GM21723 (cell line): ENCODE measurements around the gene PLD5.
"Not testable (repeated sequence)": the region's sequence is repeated elsewhere in the genome, so short reads cannot be mapped to it uniquely, and the experiment has no call there.

Experiments used
- ATAC-seq: cut with Tn5 transposase; IDR thresholded peaks from one replicate; pipeline ENCODE4 v1.9.1; 2021; ENCODE audit warnings: mild to moderate bottlenecking, moderate library complexity; ENCODE audit not compliant: unreplicated experiment

PLD5 gene

DNA sequence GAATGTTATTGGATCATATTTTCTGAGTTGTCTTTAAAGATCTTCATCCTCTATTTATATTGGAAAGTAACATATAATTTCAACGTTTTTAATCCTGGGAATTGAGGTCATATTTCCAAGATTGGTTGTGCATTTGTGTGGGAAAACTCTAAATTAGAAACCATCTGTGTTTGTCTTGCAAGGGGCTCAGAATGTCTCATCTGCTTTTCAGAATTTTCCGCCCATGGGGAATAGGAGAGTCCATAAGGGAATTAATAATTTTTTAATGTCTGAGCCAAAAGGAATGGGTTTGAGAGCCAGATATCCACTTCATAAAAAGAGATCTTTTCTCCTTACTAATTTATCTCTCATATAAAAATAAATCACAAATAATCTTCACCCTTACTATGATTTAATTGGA, 440.8 kb downstream of the PLD5 start:
- ATAC-seq, result no peak

DNA sequence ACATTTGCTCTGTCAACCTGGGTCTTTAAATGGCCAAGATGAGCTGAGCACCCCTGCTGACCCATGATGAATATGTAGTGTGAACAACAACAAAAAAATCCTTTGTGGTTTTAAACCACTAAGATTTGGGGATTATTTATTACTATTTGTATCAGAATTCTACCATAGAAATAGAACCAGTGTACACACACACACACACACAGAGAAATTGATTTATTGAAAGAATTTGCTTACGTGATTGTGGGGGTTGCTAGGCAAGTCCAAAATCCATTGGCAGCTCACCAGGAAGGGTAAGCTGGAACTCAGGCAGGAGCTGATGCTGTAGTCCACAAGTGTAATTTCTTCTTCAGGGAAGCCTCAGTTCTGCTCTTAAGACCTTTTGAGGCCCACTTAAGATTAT, 443.1 kb downstream of the PLD5 start:
- ATAC-seq, result no peak

DNA sequence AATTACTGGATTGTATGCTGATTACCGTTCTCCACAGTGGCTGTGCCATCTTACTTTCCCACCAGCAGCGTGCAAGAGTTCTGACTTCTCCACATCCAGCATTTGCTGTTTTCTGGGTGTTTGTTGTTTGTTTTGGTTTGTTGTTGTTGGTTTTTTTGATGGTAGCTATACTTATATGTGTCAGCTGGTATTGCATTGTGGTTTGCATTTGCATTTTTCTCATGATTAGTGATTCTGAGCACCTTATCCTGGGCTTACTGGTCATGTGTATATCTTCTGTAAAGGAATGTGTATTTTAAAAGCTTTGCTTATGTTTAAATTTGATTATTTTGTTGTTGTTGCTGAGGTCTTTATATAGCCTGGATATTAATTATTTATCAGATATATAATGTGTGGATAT, 458.7 kb downstream of the PLD5 start:
- ATAC-seq, result no peak

DNA sequence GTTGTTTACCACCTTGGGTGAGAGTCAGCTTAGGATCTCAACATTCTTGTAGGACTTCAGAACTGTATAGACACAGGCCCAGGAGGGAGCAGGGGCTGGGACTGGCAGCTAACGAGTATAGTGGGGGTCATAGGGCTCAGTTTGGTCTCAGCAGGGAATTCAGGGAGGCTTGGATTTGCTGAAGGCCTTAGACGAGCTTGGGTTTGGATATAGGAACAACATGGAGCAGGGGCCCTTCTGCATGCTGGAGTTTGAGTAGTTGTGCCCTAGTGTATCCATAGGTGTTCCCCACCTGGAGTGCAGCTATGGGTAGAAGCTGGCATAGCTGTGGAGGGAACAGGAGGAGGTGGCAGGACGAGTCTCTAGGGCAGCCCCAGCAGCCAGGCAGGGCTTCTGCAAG, 462.2 kb downstream of the PLD5 start:
- ATAC-seq, result no peak

DNA sequence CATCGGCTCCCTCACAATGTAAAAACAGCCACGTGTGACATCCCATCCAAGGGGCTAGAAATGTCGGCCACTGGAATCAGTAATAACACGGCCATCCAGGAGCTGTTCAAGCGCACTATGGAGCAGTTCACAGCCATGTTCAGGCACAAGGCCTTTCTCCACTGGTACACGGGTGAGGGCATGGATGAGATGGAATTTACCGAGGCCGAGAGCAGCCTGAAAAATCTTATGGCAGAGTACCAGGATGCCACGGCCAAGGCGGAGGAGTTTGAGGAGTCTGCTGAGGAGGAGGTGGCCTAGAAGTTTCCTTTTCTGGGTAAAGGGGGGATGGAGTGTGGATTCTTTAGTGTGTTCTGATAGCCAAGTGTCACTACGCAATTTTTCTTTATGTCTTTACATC, 464.5 kb downstream of the PLD5 start:
- ATAC-seq, result no peak

DNA sequence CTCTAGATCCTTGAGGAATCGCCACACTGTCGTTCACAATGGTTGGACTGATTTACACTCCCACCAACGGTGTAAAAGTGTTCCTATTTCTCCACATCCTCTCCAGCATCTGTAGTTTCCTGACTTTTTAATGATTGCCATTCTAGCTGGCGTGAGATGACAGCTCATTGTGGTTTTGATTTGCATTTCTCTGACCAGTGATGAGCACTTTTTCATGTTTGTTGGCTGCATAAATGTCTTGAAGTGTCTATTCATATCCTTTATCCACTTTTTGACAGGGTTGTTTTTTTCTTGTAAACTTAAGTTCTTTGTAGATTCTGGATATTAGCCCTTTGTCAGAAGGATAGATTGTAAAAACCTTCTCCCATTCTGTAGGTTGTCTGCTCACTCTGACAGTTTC, 465.9 kb downstream of the PLD5 start:
- ATAC-seq, result peak; percentile 75

DNA sequence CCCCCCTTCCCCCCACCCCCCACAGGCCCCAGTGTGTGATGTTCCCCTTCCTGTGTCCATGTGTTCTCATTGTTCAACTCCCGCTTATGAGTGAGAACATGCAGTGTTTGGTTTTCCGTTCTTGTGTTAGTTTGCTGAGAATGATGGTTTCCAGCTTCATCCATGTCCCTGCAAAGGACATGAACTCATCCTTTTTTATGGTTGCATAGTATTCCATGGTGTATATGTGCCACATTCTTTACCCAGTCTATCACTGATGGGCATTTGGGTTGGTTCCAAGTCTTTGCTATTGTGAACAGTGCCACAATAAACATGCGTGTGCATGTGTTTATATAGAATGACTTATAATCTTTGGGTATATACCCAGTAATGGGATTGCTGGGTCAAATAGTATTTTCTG, 466.3 kb downstream of the PLD5 start:
- not testable (repeated sequence) for ATAC-seq

DNA sequence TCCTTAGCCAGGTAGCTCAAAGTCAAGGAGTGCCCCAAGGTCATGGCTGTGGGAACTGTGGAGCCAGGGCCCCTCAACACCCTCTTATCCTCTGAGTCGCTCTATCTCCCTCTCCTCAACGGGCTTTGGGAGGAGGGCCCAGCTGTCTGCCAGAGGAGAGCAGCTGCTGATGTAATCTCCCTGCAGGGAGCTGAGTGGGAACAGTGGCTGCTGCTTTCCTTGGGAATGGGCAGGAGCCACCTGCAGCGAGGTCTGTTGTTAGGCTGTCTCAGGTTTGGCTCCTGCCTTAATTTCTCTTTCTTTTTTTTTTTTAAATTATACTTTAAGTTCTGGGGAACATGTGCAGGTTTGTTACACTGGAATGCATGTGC, 466.8 kb downstream of the PLD5 start:
- ATAC-seq, result no peak

DNA sequence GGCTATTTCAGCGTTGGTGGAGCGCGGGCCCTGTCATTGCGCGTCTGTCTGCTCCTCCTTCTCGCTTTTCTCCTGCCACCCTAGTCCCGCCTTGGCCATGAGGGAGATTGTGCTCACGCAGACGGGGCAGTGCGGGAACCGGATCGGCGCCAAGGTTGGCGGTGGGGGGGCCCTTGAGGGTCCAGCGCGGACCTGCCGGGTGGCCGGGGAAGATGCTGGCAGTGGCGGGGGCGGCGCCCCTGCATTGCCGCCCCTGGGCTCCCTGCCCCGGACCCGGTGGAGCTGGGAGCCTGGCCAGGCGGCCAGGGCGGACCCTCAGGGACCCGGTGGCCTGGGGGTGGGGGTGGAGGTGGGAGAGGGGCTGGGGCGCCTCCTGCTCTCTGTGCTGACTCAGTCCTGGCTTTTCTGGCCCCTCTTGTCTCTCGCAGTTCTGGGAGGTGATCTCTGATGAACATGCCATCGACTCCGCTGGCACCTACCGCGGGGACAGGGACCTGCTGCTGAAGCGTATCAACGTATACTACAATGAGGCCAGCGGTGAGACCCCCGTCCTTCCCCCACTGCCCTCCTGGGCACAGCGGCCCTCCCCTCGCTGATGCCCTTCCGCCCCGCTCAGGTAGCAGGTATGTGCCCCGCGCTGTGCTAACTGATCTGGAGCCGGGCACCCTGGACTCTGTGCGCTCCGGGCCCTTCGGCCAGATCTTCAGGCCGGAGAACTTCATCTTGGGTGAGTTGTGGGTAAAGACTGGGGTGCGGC, 467.3 kb downstream of the PLD5 start:
- ATAC-seq, result no peak

DNA sequence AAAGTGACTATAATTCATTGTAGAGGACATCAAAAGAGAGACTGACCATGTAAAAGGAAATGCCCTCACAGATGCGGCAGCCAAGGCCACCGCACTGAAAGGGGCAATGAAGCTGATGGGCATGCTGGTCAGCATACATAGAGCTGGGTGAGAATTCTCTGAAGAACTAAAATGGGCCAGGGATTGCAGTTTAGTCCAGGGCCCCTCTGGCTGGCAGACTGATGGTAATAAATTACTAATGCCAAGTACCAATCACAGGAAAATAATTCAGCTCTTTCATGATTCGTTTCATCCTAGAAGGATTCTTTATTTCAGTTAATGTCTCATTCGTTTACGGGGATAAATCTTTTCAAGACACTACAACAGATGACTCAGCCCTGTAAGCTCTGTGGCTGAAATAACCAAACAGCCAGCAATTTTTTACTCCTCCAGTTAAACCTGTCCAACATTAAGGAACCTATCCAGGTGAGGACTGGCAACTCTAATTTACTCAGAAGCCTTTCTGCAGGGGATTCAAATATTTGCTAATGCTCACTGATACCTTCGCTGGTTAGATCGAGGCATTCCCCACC, 468.7 kb downstream of the PLD5 start:
- no peak for ATAC-seq

DNA sequence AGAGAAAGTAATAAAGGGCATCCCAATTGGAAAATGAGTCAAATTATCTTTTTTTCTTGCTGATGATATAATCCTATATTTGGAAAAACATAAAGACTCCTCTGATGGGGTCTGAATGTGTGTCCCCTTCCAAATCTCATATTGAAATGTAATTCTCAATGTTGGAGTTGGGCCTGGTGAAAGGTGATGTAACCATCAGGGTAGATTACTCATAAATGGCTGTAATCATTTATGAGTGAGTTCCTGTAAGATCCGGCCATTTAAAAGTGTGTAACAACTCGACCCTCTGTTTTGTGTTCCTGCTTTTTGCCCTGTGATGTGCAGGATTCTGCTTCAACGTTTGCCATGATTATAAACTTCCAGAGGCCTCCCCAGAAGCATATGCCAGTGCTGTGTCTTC, 481.3 kb downstream of the PLD5 start:
- ATAC-seq, result no peak

DNA sequence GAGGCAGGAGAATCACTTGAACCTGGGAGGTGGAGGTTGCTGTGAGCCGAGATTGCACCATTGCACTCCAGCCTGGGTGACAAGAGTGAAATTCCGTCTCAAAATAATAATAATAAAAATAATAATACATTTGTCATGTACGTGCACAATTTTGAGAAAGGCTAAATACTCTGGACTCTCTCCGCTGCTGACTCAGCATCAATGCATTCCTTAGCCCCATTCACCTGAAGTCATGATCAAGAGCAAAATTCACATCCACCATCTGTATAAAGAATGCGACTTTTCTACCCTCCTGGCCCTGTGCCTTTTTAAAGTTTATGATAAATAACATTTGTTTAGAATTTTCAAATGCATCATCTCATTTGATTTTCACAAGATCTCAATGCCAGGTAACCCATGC, 490.1 kb downstream of the PLD5 start:
- ATAC-seq, result no peak

DNA sequence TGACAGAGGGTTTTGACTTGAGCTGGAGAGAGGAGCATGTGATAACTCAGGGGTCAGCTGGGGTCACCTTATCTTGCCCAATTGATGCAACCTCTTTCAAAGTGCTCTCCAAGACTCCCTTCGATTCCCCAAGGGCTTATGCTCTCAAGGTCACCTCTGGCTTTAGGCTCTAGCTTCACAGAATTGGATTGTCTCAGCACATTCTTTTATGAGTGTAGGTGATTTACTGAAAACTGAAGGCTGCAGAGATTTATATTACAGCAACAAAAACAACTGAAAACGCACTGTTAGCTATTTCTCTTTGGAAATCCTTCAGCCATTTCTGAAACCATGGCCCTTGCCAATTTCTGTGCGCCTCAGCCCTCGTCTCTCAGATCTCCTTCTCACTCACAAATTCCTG, 491.1 kb downstream of the PLD5 start:
- ATAC-seq, result no peak
